Esophagus squamous epithelium (tissue), 5 donors: ENCODE measurements around the gene FGF1. TPM values are rescaled to one million over a fixed set of nuclear protein-coding genes. Genes with fewer than 3 reads are reported as not detected.

Source experiments
- DNase-seq: peaks from one replicate; lab custom pipeline; 2025; lab: John Stamatoyannopoulos, UW
- H3K27ac ChIP-seq, 4 donors: fragments of 200-600 bp; sonication (generic); one replicate each; pipeline ENCODE4 v1.5.1; 2016 to 2019; ENCODE audit warnings: mild to moderate bottlenecking in 1 of 4
- H3K27me3 ChIP-seq, 4 donors: fragments of 200-600 bp; sonication (generic); 1 replicate in 3 of 4; 2 replicates in 1 of 4; pipeline versions ENCODE4 v1.5.1 to v1.6.0; 2017 to 2021; ENCODE audit warnings: antibody characterized with exemption in 1 of 4
- H3K36me3 ChIP-seq, 3 donors: fragments of 200-600 bp; sonication (generic); one replicate each; pipeline ENCODE4 v1.5.1; 2016 to 2019
- H3K4me1 ChIP-seq, 3 donors: fragments of 200-600 bp; sonication (generic); one replicate each; pipeline ENCODE4 v1.5.1; 2017 to 2019
- H3K4me3 ChIP-seq, 4 donors: fragments of 200-600 bp; sonication (generic); 1 replicate in 3 of 4; 2 replicates in 1 of 4; pipeline ENCODE4 v1.5.1; 2016 to 2019; ENCODE audit warnings: mild to moderate bottlenecking in 2 of 4, moderate library complexity in 1 of 4
- H3K9me3 ChIP-seq, 3 donors: fragments of 200-600 bp; sonication (generic); one replicate each; pipeline ENCODE4 v1.5.1; 2016 to 2019
- POLR2A ChIP-seq, 4 donors: fragments of 450-650 bp; IDR thresholded peaks; one replicate each; pipeline ENCODE4 v1.6.1; 2017; ENCODE audit warnings: antibody characterized with exemption in 4 of 4, mild to moderate bottlenecking in 4 of 4, moderate library complexity in 3 of 4
- WGBS, 2 donors: methylation state at CpG; one replicate each; pipeline ENCODE4 v1.1.5; 2018; 5-methylcytosine and 5-hydroxymethylcytosine counted together
- intact Hi-C: fragments of 100-400 bp; cut with DNase I; formaldehyde crosslinking; loops from one replicate; pipeline ENCODE4 v1.15.0; 2022
- total RNA-seq, 4 donors: library from RNA; depleted of rRNA; stranded (reverse); fragments of >200 nt; gene quantifications; one replicate each; pipeline ENCODE4 v1.1.0, GENCODE V29; 2016
- TF ChIP-seq, protein P1 (sequence below), 6 experiments: fragments of 450-650 bp in 4 of 6; fragments of 200-600 bp in 2 of 6; sonication (generic) in 2 of 6; IDR thresholded peaks; one replicate each; pipeline ENCODE4 v1.5.1; 2016 to 2019; ENCODE audit warnings: antibody characterized with exemption in 6 of 6, mild to moderate bottlenecking in 4 of 6, moderate library complexity in 4 of 6
- donor health status: DM: yes; HTN: yes; CAD: no.

FGF1 gene
- total RNA-seq: 1 to 10 TPM in 2 of 4 donors, under 1 TPM in 1, not detected in 1; 0.38 to 2.4 (median 1.6) TPM

GRCh38 chr5:142685418-142686209 is at the start of gene FGF1:
TSS of gene FGF1 (minus strand) at chr5:142686090. CDS start at chr5:142614127, 71,963 bp downstream.
- no peak for TF ChIP-seq POLR2A (IDR thresholded peaks at IDR 0.05)
- TF ChIP-seq, protein P1, sequence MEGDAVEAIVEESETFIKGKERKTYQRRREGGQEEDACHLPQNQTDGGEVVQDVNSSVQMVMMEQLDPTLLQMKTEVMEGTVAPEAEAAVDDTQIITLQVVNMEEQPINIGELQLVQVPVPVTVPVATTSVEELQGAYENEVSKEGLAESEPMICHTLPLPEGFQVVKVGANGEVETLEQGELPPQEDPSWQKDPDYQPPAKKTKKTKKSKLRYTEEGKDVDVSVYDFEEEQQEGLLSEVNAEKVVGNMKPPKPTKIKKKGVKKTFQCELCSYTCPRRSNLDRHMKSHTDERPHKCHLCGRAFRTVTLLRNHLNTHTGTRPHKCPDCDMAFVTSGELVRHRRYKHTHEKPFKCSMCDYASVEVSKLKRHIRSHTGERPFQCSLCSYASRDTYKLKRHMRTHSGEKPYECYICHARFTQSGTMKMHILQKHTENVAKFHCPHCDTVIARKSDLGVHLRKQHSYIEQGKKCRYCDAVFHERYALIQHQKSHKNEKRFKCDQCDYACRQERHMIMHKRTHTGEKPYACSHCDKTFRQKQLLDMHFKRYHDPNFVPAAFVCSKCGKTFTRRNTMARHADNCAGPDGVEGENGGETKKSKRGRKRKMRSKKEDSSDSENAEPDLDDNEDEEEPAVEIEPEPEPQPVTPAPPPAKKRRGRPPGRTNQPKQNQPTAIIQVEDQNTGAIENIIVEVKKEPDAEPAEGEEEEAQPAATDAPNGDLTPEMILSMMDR (IDR thresholded peaks at IDR 0.05): no peak
- intact Hi-C loops: no loop called here
- no peak for DNase-seq
- Histone ChIP-seq H3K9me3 (no peaks in the 10 kb centered on the region), H3K27ac (peak within 1 kb of the TSS; percentile 0 to 79 (median 39)), H3K27me3 (no peaks in the 10 kb centered on the region), H3K36me3 (no peaks in the 10 kb centered on the region), H3K4me3 (peak within 1 kb of the TSS in 1 of 4 donors; percentile 24), H3K4me1 (peaks cover 23 to 60% (median 33%) of the 10 kb centered on the region in 3 donors)
- WGBS, 2 donors: 39 to 47% methylated on average over 7 of the region's 12 CpGs

DNA sequence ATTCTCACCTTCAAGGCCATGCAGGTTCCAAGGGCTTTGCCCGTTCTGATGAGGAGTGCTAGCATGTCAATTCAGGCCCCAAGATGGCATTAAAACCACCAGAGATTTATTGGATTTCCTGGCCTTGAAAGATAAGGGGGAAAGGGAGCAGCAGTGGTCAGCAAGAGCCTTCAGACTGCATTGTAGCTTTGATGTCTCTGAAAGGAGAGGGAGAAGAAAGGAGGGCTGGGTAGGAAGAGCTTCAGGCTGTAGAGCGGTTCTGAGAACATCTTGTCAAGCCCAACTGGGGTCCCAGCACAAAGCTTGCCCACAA is 41.8 kb upstream of the FGF1 start:
- H3K36me3 ChIP-seq: no peaks in the 10 kb centered on the region
- WGBS, 2 donors: 87 to 100% methylated on average over 2 of the region's 2 CpGs

GRCh38 chr5:142726188-142726731 is 40.4 kb upstream of the FGF1 start:
- Histone ChIP-seq H3K27ac (no peak overlapping the region), H3K4me1 (peaks cover 0 to 9% (median 0%) of the 10 kb centered on the region in 3 donors), H3K9me3 (no peaks in the 10 kb centered on the region), H3K4me3 (no peak overlapping the region), H3K36me3 (no peaks in the 10 kb centered on the region), H3K27me3 (no peaks in the 10 kb centered on the region)
- 21 to 23% methylated on average over 2 of the region's 2 CpGs for WGBS, 2 donors
- TF ChIP-seq, protein P1 (IDR thresholded peaks at IDR 0.05): no peak
- TF ChIP-seq POLR2A (IDR thresholded peaks at IDR 0.05): no peak
- intact Hi-C loops: no loop called here
- no peak for DNase-seq

More for the DNA sequence above, 41.8 kb upstream of the FGF1 start:
- DNase-seq: no peak
- no peak for TF ChIP-seq POLR2A (IDR thresholded peaks at IDR 0.05)
- TF ChIP-seq, protein P1 (IDR thresholded peaks at IDR 0.05): no peak
- Histone ChIP-seq H3K27ac (no peak overlapping the region), H3K4me1 (peaks cover 0 to 9% (median 0%) of the 10 kb centered on the region in 3 donors), H3K9me3 (no peaks in the 10 kb centered on the region), H3K4me3 (no peak overlapping the region), H3K27me3 (no peaks in the 10 kb centered on the region)
- intact Hi-C loops: no loop called here

DNA sequence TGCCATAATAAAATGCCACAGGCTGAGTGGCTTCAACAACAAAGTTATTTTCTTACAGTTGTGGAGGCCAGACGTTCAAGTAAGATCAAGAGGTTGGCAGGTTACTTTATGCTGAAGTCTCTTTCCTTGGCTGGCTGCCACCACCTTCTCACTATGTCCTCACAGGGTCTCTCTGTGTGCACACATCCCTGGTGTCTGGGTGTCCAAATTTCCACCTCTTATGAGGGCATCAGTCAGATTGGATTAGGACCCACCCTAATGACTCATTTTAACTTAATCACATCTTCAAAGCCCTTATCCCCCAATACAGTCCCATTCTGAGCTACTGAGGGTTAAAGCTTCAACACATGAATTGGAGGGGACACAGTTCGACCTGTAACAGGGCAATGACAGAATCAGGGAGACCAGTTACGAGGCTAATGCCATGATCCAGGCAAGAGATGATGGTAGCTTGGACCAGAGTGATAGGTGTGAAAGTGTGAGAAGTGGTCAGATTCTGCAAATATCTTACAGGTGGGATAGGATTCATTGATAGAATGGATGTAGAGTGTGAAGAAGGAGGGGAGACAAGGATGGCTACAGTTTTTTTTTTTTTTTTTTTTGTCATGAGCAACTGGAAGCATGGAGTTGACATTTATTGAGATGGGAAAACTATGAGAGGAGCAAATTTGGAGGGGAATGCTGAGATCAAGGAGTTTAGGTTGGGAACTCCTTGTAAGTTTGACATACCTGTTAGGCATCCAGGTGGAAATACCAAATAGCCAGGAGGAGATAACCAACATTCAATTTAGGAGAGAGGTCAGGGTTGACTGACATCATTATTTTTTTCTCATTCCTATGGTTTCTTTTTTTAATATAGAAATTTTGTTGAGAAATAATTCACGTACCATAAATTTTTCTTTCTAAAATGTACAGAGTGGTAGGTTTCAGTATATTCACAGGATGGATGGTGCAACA is 39.6 kb upstream of the FGF1 start:
- Histone ChIP-seq H3K27me3 (no peaks in the 10 kb centered on the region), H3K4me3 (no peak overlapping the region), H3K36me3 (no peaks in the 10 kb centered on the region), H3K27ac (no peak overlapping the region), H3K9me3 (no peaks in the 10 kb centered on the region), H3K4me1 (peaks cover 0 to 17% (median 0%) of the 10 kb centered on the region in 3 donors)
- DNase-seq: no peak
- intact Hi-C loops: no loop called here
- TF ChIP-seq POLR2A (IDR thresholded peaks at IDR 0.05): no peak
- TF ChIP-seq, protein P1 (IDR thresholded peaks at IDR 0.05): no peak
- WGBS, 2 donors: 66 to 80% methylated on average over 4 of the region's 4 CpGs
